22Rv1 (cell line): Measurements from ENCODE around the gene ANKRD63.

Source experiments
- H3K27ac ChIP-seq: fragments of 450-650 bp; 2 replicates; pipeline ENCODE4 v1.5.1; 2017
- CTCF ChIP-seq: fragments of 450-650 bp; IDR thresholded peaks from 2 replicates; pipeline ENCODE4 v1.5.1; 2017; ENCODE audit warnings: mild to moderate bottlenecking
- ZFX ChIP-seq: fragments of 450-650 bp; IDR thresholded peaks from 2 replicates; pipeline ENCODE4 v1.6.1; 2017; ENCODE audit warnings: antibody characterized with exemption, borderline replicate concordance

Gene ANKRD63

GRCh38 chr15:40306371-40306770 is 23.5 kb upstream of the ANKRD63 start:
- no peak overlapping the region for H3K27ac ChIP-seq
- TF ChIP-seq CTCF: no peak
- no peak for TF ChIP-seq ZFX

- TF ChIP-seq ZFX: no peak
- TF ChIP-seq CTCF: no peak
- no peak overlapping the region for H3K27ac ChIP-seq
Measured at GRCh38 chr15:40305281-40305680, 22.4 kb upstream of the ANKRD63 start.

- TF ChIP-seq CTCF (no peak), ZFX (no peak)
- no peak overlapping the region for H3K27ac ChIP-seq
Measured at GRCh38 chr15:40303576-40303975, 20.7 kb upstream of the ANKRD63 start.

GRCh38 chr15:40302981-40303380 is 20.1 kb upstream of the ANKRD63 start:
- no peak overlapping the region for H3K27ac ChIP-seq
- TF ChIP-seq ZFX (no peak), CTCF (no peak)

GRCh38 chr15:40302288-40302886 is 19.5 kb upstream of the ANKRD63 start:
- TF ChIP-seq CTCF: no peak
- TF ChIP-seq ZFX: no peak
- H3K27ac ChIP-seq: no peak overlapping the region

GRCh38 chr15:40301467-40302179 is 18.8 kb upstream of the ANKRD63 start:
- TF ChIP-seq ZFX (no peak), CTCF (no peak)
- H3K27ac ChIP-seq: no peak overlapping the region

GRCh38 chr15:40300771-40301170 is 17.9 kb upstream of the ANKRD63 start:
- TF ChIP-seq ZFX (no peak), CTCF (no peak)

More at GRCh38 chr15:40300771-40301170, 17.9 kb upstream of the ANKRD63 start:
- H3K27ac ChIP-seq: no peak overlapping the region
